Measurements from ENCODE around the gene ZNF253.
"Not testable (repeated sequence)": the region's sequence is repeated elsewhere in the genome, so short reads cannot be mapped to it uniquely, and the experiment has no call there.

The ZNF253 gene

GRCh38 chr19:19900729-19901444 lies 35.2 kb downstream of the ZNF253 start, which contains the start of gene ZNF93:
TSS of gene ZNF93 (plus strand) at chr19:19900946. CDS start at chr19:19901089, 143 bp downstream.
- Histone ChIP-seq H3K36me3 (ENCODE audit: insufficient read depth, low read length) (no peaks in the 10 kb centered on the region), H3K9ac (ENCODE audit: low read length) (peak within 1 kb of the TSS; percentile 75), H3K9me3 (ENCODE audit: low read length) (no peaks in the 10 kb centered on the region), H3K4me1 (ENCODE audit: insufficient read depth, low read length) (peaks cover 3% of the 10 kb centered on the region), H3K4me3 (ENCODE audit: low read depth in 1 of 2, low read length in 2 of 2) (peak within 1 kb of the TSS; percentile 85 to 93), H3K27me3 (ENCODE audit: control insufficient read depth in 1 of 2, insufficient read depth in 2 of 2, low read length in 2 of 2) (no peaks in the 10 kb centered on the region), H3K27ac (ENCODE audit: low read depth, low read length) (peak within 1 kb of the TSS; percentile 95)

- H3K9ac ChIP-seq (ENCODE audit: low read length); H3K36me3 ChIP-seq (ENCODE audit: insufficient read depth, low read length); H3K27me3 ChIP-seq (ENCODE audit: control insufficient read depth in 1 of 2, insufficient read depth in 2 of 2, low read length in 2 of 2); H3K4me3 ChIP-seq (ENCODE audit: low read depth in 1 of 2, low read length in 2 of 2); H3K4me1 ChIP-seq (ENCODE audit: insufficient read depth, low read length); H3K27ac ChIP-seq (ENCODE audit: low read depth, low read length); H3K9me3 ChIP-seq (ENCODE audit: low read length): not testable (repeated sequence)
Observed at GRCh38 chr19:19907551-19907950, 41.9 kb downstream of the ZNF253 start.

- H3K9me3 ChIP-seq (ENCODE audit: low read length), result no peaks in the 10 kb centered on the region
- no peak overlapping the region for H3K4me3 ChIP-seq (ENCODE audit: low read depth in 1 of 2, low read length in 2 of 2)
- H3K27ac ChIP-seq (ENCODE audit: low read depth, low read length), result no peak overlapping the region
- no peaks in the 10 kb centered on the region for H3K36me3 ChIP-seq (ENCODE audit: insufficient read depth, low read length)
- H3K27me3 ChIP-seq (ENCODE audit: control insufficient read depth in 1 of 2, insufficient read depth in 2 of 2, low read length in 2 of 2), result no peaks in the 10 kb centered on the region
- no peaks in the 10 kb centered on the region for H3K4me1 ChIP-seq (ENCODE audit: insufficient read depth, low read length)
- H3K9ac ChIP-seq (ENCODE audit: low read length), result no peak overlapping the region
Observed at GRCh38 chr19:19909654-19910053, 44.0 kb downstream of the ZNF253 start.

GRCh38 chr19:19911150-19911549 lies 45.5 kb downstream of the ZNF253 start:
- Histone ChIP-seq H3K9me3 (ENCODE audit: low read length) (no peaks in the 10 kb centered on the region), H3K27ac (ENCODE audit: low read depth, low read length) (no peak overlapping the region), H3K27me3 (ENCODE audit: control insufficient read depth in 1 of 2, insufficient read depth in 2 of 2, low read length in 2 of 2) (no peaks in the 10 kb centered on the region), H3K36me3 (ENCODE audit: insufficient read depth, low read length) (no peaks in the 10 kb centered on the region), H3K9ac (ENCODE audit: low read length) (no peak overlapping the region), H3K4me1 (ENCODE audit: insufficient read depth, low read length) (no peaks in the 10 kb centered on the region), H3K4me3 (ENCODE audit: low read depth in 1 of 2, low read length in 2 of 2) (no peak overlapping the region)

GRCh38 chr19:19914596-19914995 lies 48.9 kb downstream of the ZNF253 start:
- H3K9me3 ChIP-seq (ENCODE audit: low read length), result no peaks in the 10 kb centered on the region
- H3K9ac ChIP-seq (ENCODE audit: low read length), result no peak overlapping the region
- no peak overlapping the region for H3K4me3 ChIP-seq (ENCODE audit: low read depth in 1 of 2, low read length in 2 of 2)
- no peaks in the 10 kb centered on the region for H3K27me3 ChIP-seq (ENCODE audit: control insufficient read depth in 1 of 2, insufficient read depth in 2 of 2, low read length in 2 of 2)
- H3K36me3 ChIP-seq (ENCODE audit: insufficient read depth, low read length), result no peaks in the 10 kb centered on the region
- H3K4me1 ChIP-seq (ENCODE audit: insufficient read depth, low read length), result no peaks in the 10 kb centered on the region
- no peak overlapping the region for H3K27ac ChIP-seq (ENCODE audit: low read depth, low read length)

GRCh38 chr19:19930417-19930816 lies 64.7 kb downstream of the ZNF253 start:
- H3K4me1 ChIP-seq (ENCODE audit: insufficient read depth, low read length); H3K36me3 ChIP-seq (ENCODE audit: insufficient read depth, low read length); H3K27ac ChIP-seq (ENCODE audit: low read depth, low read length); H3K4me3 ChIP-seq (ENCODE audit: low read depth in 1 of 2, low read length in 2 of 2); H3K9me3 ChIP-seq (ENCODE audit: low read length); H3K27me3 ChIP-seq (ENCODE audit: control insufficient read depth in 1 of 2, insufficient read depth in 2 of 2, low read length in 2 of 2); H3K9ac ChIP-seq (ENCODE audit: low read length): not testable (repeated sequence)

GRCh38 chr19:19933432-19934314 lies 68.0 kb downstream of the ZNF253 start:
- not testable (repeated sequence) for H3K36me3 ChIP-seq (ENCODE audit: insufficient read depth, low read length); H3K4me1 ChIP-seq (ENCODE audit: insufficient read depth, low read length); H3K9ac ChIP-seq (ENCODE audit: low read length); H3K27ac ChIP-seq (ENCODE audit: low read depth, low read length); H3K9me3 ChIP-seq (ENCODE audit: low read length); H3K27me3 ChIP-seq (ENCODE audit: control insufficient read depth in 1 of 2, insufficient read depth in 2 of 2, low read length in 2 of 2)
- peak overlapping the region in 1 of 2 donors; percentile 23 for H3K4me3 ChIP-seq (ENCODE audit: low read depth in 1 of 2, low read length in 2 of 2)

GRCh38 chr19:19937403-19937802 lies 71.7 kb downstream of the ZNF253 start:
- peaks cover 9% of the 10 kb centered on the region for H3K9me3 ChIP-seq (ENCODE audit: low read length)
- H3K36me3 ChIP-seq (ENCODE audit: insufficient read depth, low read length), result peaks cover 8% of the 10 kb centered on the region
- no peak overlapping the region for H3K9ac ChIP-seq (ENCODE audit: low read length)
- no peak overlapping the region for H3K27ac ChIP-seq (ENCODE audit: low read depth, low read length)
- no peak overlapping the region for H3K4me3 ChIP-seq (ENCODE audit: low read depth in 1 of 2, low read length in 2 of 2)
- H3K4me1 ChIP-seq (ENCODE audit: insufficient read depth, low read length), result no peaks in the 10 kb centered on the region
- H3K27me3 ChIP-seq (ENCODE audit: control insufficient read depth in 1 of 2, insufficient read depth in 2 of 2, low read length in 2 of 2), result no peaks in the 10 kb centered on the region

GRCh38 chr19:19938449-19938848 lies 72.8 kb downstream of the ZNF253 start:
- H3K9ac ChIP-seq (ENCODE audit: low read length), result no peak overlapping the region
- peaks cover 7% of the 10 kb centered on the region for H3K9me3 ChIP-seq (ENCODE audit: low read length)
- H3K4me3 ChIP-seq (ENCODE audit: low read depth in 1 of 2, low read length in 2 of 2), result no peak overlapping the region
- no peaks in the 10 kb centered on the region for H3K27me3 ChIP-seq (ENCODE audit: control insufficient read depth in 1 of 2, insufficient read depth in 2 of 2, low read length in 2 of 2)
- no peaks in the 10 kb centered on the region for H3K4me1 ChIP-seq (ENCODE audit: insufficient read depth, low read length)
- no peak overlapping the region for H3K27ac ChIP-seq (ENCODE audit: low read depth, low read length)
- H3K36me3 ChIP-seq (ENCODE audit: insufficient read depth, low read length), result peaks cover 6% of the 10 kb centered on the region

GRCh38 chr19:19943848-19944582 lies 78.3 kb downstream of the ZNF253 start:
- Histone ChIP-seq H3K9me3 (ENCODE audit: low read length) (no peaks in the 10 kb centered on the region), H3K9ac (ENCODE audit: low read length) (no peak overlapping the region)

More at GRCh38 chr19:19943848-19944582, 78.3 kb downstream of the ZNF253 start:
- H3K27me3 ChIP-seq (ENCODE audit: control insufficient read depth in 1 of 2, insufficient read depth in 2 of 2, low read length in 2 of 2), result peaks cover 0 to 12% of the 10 kb centered on the region in 2 donors
- no peak overlapping the region for H3K27ac ChIP-seq (ENCODE audit: low read depth, low read length)
- H3K4me3 ChIP-seq (ENCODE audit: low read depth in 1 of 2, low read length in 2 of 2), result no peak overlapping the region
- H3K36me3 ChIP-seq (ENCODE audit: insufficient read depth, low read length), result no peaks in the 10 kb centered on the region
- H3K4me1 ChIP-seq (ENCODE audit: insufficient read depth, low read length), result no peaks in the 10 kb centered on the region
